H1 (cell line): ENCODE data around the gene OR52K1. TPM values are rescaled to one million over a fixed set of nuclear protein-coding genes. Genes with fewer than 3 reads are reported as not detected.

Experiments
- CTCF ChIA-PET: fragments of 300-600 bp; sonication (Branson Sonifier 250); formaldehyde crosslinking; loops from one replicate; lab custom pipeline; 2021; ENCODE audit not compliant: partially characterized antibody; lab: Charles Lee
- POLR2A ChIA-PET: fragments of 300-600 bp; sonication (Branson Sonifier 250); formaldehyde crosslinking; loops from one replicate; lab custom pipeline; 2021; ENCODE audit warnings: inconsistent platforms; ENCODE audit not compliant: partially characterized antibody; lab: Charles Lee
- DNase-seq, 2 experiments: peaks; one replicate each; pipeline versions ENCODE4 v3.0.0 to v3.0.0-alpha.2; 2010 to 2022; ENCODE audit warnings: low spot score in 2 of 2, low read depth in 1 of 2, mixed read lengths in 1 of 2
- FAIRE-seq: peaks from 2 replicates; lab custom pipeline; 2011; peaks lifted over from hg19 to GRCh38; lab: Jason Lieb, UNC
- H2AFZ ChIP-seq: 2 replicates; pipeline ENCODE4 v1.8.1; 2012; ENCODE audit warnings: low read length, inconsistent platforms
- H2AK5ac ChIP-seq: 2 replicates; pipeline ENCODE4 v1.6.1; 2013; ENCODE audit warnings: low read depth, low read length
- H2BK120ac ChIP-seq: replicated peaks from 2 replicates; pipeline ENCODE3; 2013; ENCODE audit warnings: low read depth, low read length, inconsistent platforms
- H2BK12ac ChIP-seq: 2 replicates; pipeline ENCODE4 v1.6.1; 2013; ENCODE audit warnings: low read depth, low read length
- H2BK15ac ChIP-seq: 2 replicates; pipeline ENCODE4 v1.6.1; 2013; ENCODE audit warnings: low read length
- H2BK20ac ChIP-seq: 2 replicates; pipeline ENCODE4 v1.6.1; 2013; ENCODE audit warnings: low read length
- H2BK5ac ChIP-seq: 2 replicates; pipeline ENCODE4 v1.6.1; 2013; ENCODE audit warnings: low read depth, low read length
- H3K14ac ChIP-seq: 2 replicates; pipeline ENCODE4 v1.6.1; 2013; ENCODE audit warnings: inconsistent platforms; ENCODE audit not compliant: insufficient read length
- H3K18ac ChIP-seq: 2 replicates; pipeline ENCODE4 v1.6.1; 2013; ENCODE audit warnings: low read length; ENCODE audit errors: extremely low read depth
- H3K23ac ChIP-seq: 2 replicates; pipeline ENCODE4 v1.6.1; 2013; ENCODE audit warnings: inconsistent platforms; ENCODE audit not compliant: insufficient read length
- H3K23me2 ChIP-seq: 2 replicates; pipeline ENCODE4 v1.6.1; 2013; ENCODE audit warnings: low read depth, low read length
- H3K27ac ChIP-seq: 2 replicates; pipeline ENCODE4 v1.6.1; 2011; ENCODE audit warnings: low read depth, low read length, inconsistent platforms
- H3K27me3 ChIP-seq, 4 experiments: replicated peaks in 1 of 4; 1 replicate in 1 of 4; 2 replicates in 3 of 4; pipeline versions ENCODE4 v1.6.1 to v1.8.1; 2011 to 2013; ENCODE audit warnings: low read length in 3 of 4, mild to moderate bottlenecking in 3 of 4, inconsistent platforms in 2 of 4, mixed read lengths in 2 of 4, moderate library complexity in 1 of 4; ENCODE audit not compliant: control insufficient read depth in 3 of 4, insufficient read depth in 3 of 4; ENCODE audit errors: extremely low read depth in 1 of 4
- H3K36me3 ChIP-seq, 4 experiments: 2 replicates each; pipeline versions ENCODE4 v1.6.1 to v1.8.1; 2011 to 2013; ENCODE audit warnings: mild to moderate bottlenecking in 4 of 4, low read length in 3 of 4, moderate library complexity in 2 of 4, control low read depth in 1 of 4, inconsistent platforms in 1 of 4; ENCODE audit not compliant: insufficient read depth in 4 of 4, control insufficient read depth in 2 of 4
- H3K4ac ChIP-seq: replicated peaks from 2 replicates; pipeline ENCODE3; 2013; ENCODE audit warnings: low read length, low read depth, mixed read lengths, inconsistent platforms; ENCODE audit not compliant: insufficient read length
- H3K4me1 ChIP-seq, 4 experiments: replicated peaks in 1 of 4; 1 replicate in 1 of 4; 2 replicates in 3 of 4; pipeline versions ENCODE4 v1.6.1 to v1.8.1; 2011 to 2013; ENCODE audit warnings: low read length in 3 of 4, inconsistent platforms in 2 of 4, mixed read lengths in 1 of 4; ENCODE audit not compliant: insufficient read depth in 4 of 4, control insufficient read depth in 3 of 4
- H3K4me2 ChIP-seq, 2 experiments: 2 replicates each; pipeline versions ENCODE4 v1.6.1 to v1.8.1; 2011 to 2013; ENCODE audit warnings: low read depth in 2 of 2, low read length in 2 of 2, control low read depth in 1 of 2, inconsistent platforms in 1 of 2, mild to moderate bottlenecking in 1 of 2; ENCODE audit not compliant: insufficient read depth in 1 of 2
- H3K4me3 ChIP-seq, 4 experiments: fragments of 200-600, 300-600 bp in 1 of 4; sonication (generic), shearing (Covaris generic), sonication (Bioruptor Twin) in 1 of 4; 2 replicates each; pipeline versions ENCODE4 v1.5.1 to v1.8.1; 2011 to 2016; ENCODE audit warnings: low read length in 4 of 4, low read depth in 3 of 4, control low read depth in 2 of 4, inconsistent platforms in 2 of 4, mild to moderate bottlenecking in 2 of 4, mixed read lengths in 1 of 4, moderate library complexity in 1 of 4; ENCODE audit not compliant: insufficient read depth in 2 of 4; ENCODE audit errors: extremely low read depth in 1 of 4
- H3K56ac ChIP-seq: replicated peaks from 2 replicates; pipeline ENCODE3; 2013; ENCODE audit warnings: low read depth, mild to moderate bottlenecking, mixed read lengths, low read length, inconsistent platforms; ENCODE audit not compliant: insufficient read length
- H3K79me1 ChIP-seq: 2 replicates; pipeline ENCODE4 v1.6.1; 2013; ENCODE audit warnings: low read depth, low read length, control low read depth
- H3K79me2 ChIP-seq, 2 experiments: 2 replicates each; pipeline versions ENCODE4 v1.6.1 to v1.8.1; 2012 to 2013; ENCODE audit warnings: low read length in 2 of 2, mild to moderate bottlenecking in 2 of 2, inconsistent platforms in 1 of 2; ENCODE audit not compliant: insufficient read depth in 2 of 2, control insufficient read depth in 1 of 2
- H3K9ac ChIP-seq, 4 experiments: replicated peaks in 1 of 4; 1 replicate in 1 of 4; 2 replicates in 3 of 4; pipeline versions ENCODE4 v1.6.1 to v1.8.1; 2011 to 2013; ENCODE audit warnings: low read depth in 3 of 4, low read length in 3 of 4, control low read depth in 2 of 4, mild to moderate bottlenecking in 2 of 4, moderate library complexity in 2 of 4, inconsistent platforms in 1 of 4; ENCODE audit errors: extremely low read depth in 1 of 4
- H3K9me3 ChIP-seq, 2 experiments: 2 replicates each; pipeline versions ENCODE4 v1.6.1 to v1.8.1; 2012 to 2013; ENCODE audit warnings: mild to moderate bottlenecking in 2 of 2, moderate library complexity in 2 of 2, control low read depth in 1 of 2, inconsistent platforms in 1 of 2, low read depth in 1 of 2, low read length in 1 of 2, mixed read lengths in 1 of 2; ENCODE audit not compliant: insufficient read depth in 2 of 2
- H4K20me1 ChIP-seq, 2 experiments: replicated peaks in 1 of 2; 2 replicates each; pipeline versions ENCODE3 to v1.8.1; 2011 to 2013; ENCODE audit warnings: inconsistent platforms in 2 of 2, low read length in 2 of 2, mild to moderate bottlenecking in 1 of 2; ENCODE audit not compliant: insufficient read depth in 2 of 2, control insufficient read depth in 1 of 2
- H4K5ac ChIP-seq: 2 replicates; pipeline ENCODE4 v1.6.1; 2013; ENCODE audit warnings: low read length, low read depth, mixed read lengths, inconsistent platforms; ENCODE audit not compliant: insufficient read length
- H4K8ac ChIP-seq: 2 replicates; pipeline ENCODE4 v1.8.0; 2013; ENCODE audit warnings: mild to moderate bottlenecking, moderate library complexity, low read length, inconsistent platforms; ENCODE audit not compliant: insufficient read depth; ENCODE audit errors: extremely low read depth
- H4K91ac ChIP-seq: replicated peaks from 2 replicates; pipeline ENCODE3; 2013; ENCODE audit warnings: low read length, mixed read lengths, inconsistent platforms; ENCODE audit not compliant: insufficient read length
- BCL11A ChIP-seq, 2 experiments: IDR thresholded peaks; one replicate each; pipeline ENCODE4 v1.6.1; 2011; ENCODE audit warnings: low read depth in 2 of 2, low read length in 2 of 2, mild to moderate bottlenecking in 2 of 2
- CBX8 ChIP-seq: fragments of 300-800, 300-1000 bp; sonication (generic); IDR thresholded peaks from 2 replicates; pipeline ENCODE4 v1.7.1; 2016; ENCODE audit warnings: low read depth, low read length, borderline replicate concordance
- JUND ChIP-seq: IDR thresholded peaks from 2 replicates; pipeline ENCODE4 v1.6.1; 2011; ENCODE audit warnings: mild to moderate bottlenecking, improper control_type of control experiment, low read length
- KDM4A ChIP-seq: IDR thresholded peaks from one replicate; pipeline ENCODE4 v1.7.1; 2012; ENCODE audit warnings: low read depth, mild to moderate bottlenecking, moderate library complexity, low read length, inconsistent platforms; ENCODE audit not compliant: severe bottlenecking
- NANOG ChIP-seq: IDR thresholded peaks from 2 replicates; pipeline ENCODE4 v1.6.1; 2011; ENCODE audit warnings: low read length, low read depth, mild to moderate bottlenecking, inconsistent platforms; ENCODE audit not compliant: insufficient read depth, poor library complexity, severe bottlenecking
- RFX5 ChIP-seq: IDR thresholded peaks from 2 replicates; pipeline ENCODE4 v1.6.1; 2011; ENCODE audit warnings: low read depth, low read length, improper control_type of control experiment, borderline replicate concordance
- SP1 ChIP-seq: IDR thresholded peaks from 2 replicates; pipeline ENCODE4 v1.6.1; 2011; ENCODE audit warnings: low read depth, low read length
- SUZ12 ChIP-seq: fragments of 200-600 bp; sonication (generic); IDR thresholded peaks from 2 replicates; pipeline ENCODE4 v1.6.1; 2012; ENCODE audit warnings: mild to moderate bottlenecking, inconsistent platforms, low read length, moderate library complexity, mixed read lengths
- TAF7 ChIP-seq: optimal IDR thresholded peaks from 2 replicates; pipeline ENCODE3; 2011; ENCODE audit warnings: low read depth, mild to moderate bottlenecking, inconsistent platforms, low read length, moderate library complexity, borderline replicate concordance
- TEAD4 ChIP-seq: IDR thresholded peaks from 2 replicates; pipeline ENCODE4 v1.6.1; 2012; ENCODE audit warnings: low read depth, low read length, inconsistent platforms, mixed read lengths
- WGBS, 2 experiments: shearing (Covaris generic) in 1 of 2; methylation state at CpG; one replicate each; pipeline versions ENCODE4 v1.1.6 to v1.1.7; 2013 to 2015; ENCODE audit warnings: low lambda C conversion rate in 2 of 2, mixed read lengths in 2 of 2, inconsistent platforms in 1 of 2, low coverage in 1 of 2, missing lambda C conversion rate in 1 of 2; ENCODE audit not compliant: insufficient replicate concordance in 2 of 2, insufficient coverage in 1 of 2, insufficient read length in 1 of 2; ENCODE audit errors: extremely low coverage in 1 of 2, missing lambda C conversion rate in 1 of 2; 5-methylcytosine and 5-hydroxymethylcytosine counted together
- polyA plus RNA-seq, 7 experiments: library from polyadenylated mRNA; depleted of rRNA in 3 of 7; stranded (reverse) in 5 of 7; unstranded in 2 of 7; fragments of >200 nt in 5 of 7; fragments of 200-250 nt in 2 of 7; gene quantifications; 1 replicate in 5 of 7; 2 replicates in 1 of 7; 4 replicates in 1 of 7; pipeline versions ENCODE4 v1.2.1 to v1.2.3, GENCODE V29; 2011 to 2013; ENCODE audit warnings: missing spikeins in 2 of 7, mixed read lengths in 2 of 7
- total RNA-seq: library from RNA; stranded (reverse); fragmentation: NEBNext Ultra II Directional; extraction: Animal tissue kit (Norgen Biotek cat#: 25700); gene quantifications from 2 replicates; pipeline ENCODE4 v1.2.1, GENCODE V29; 2021

The OR52K1 gene
- total and polyA plus RNA-seq, 2 of the 8 experiments (the other 6 are each of a cell fraction or from before 2014, with no cell fraction given), result not detected

GRCh38 chr11:4511282-4512245 is 29.1 kb downstream of the OR52K1 start:
- Histone ChIP-seq H3K14ac (no peak overlapping the region), H4K8ac (no peak overlapping the region; the same call in 1 of the 2 replicates), H3K36me3 (no peaks in the 10 kb centered on the region), H3K9me3 (no peaks in the 10 kb centered on the region), H4K20me1 (no peaks in the 10 kb centered on the region), H3K4ac (no peak overlapping the region), H3K4me1 (no peaks in the 10 kb centered on the region), H4K5ac (no peak overlapping the region), H2BK12ac (no peak overlapping the region), H3K23me2 (no peaks in the 10 kb centered on the region), H3K79me1 (no peaks in the 10 kb centered on the region), H2BK5ac (no peak overlapping the region), H3K4me3 (no peak overlapping the region), H2BK120ac (no peak overlapping the region), H2BK20ac (no peak overlapping the region), H2AFZ (no peak overlapping the region), H3K4me2 (no peak overlapping the region), H3K79me2 (no peaks in the 10 kb centered on the region), H3K23ac (no peak overlapping the region), H2BK15ac (no peak overlapping the region), H4K91ac (no peak overlapping the region), H3K18ac (no peak overlapping the region), H3K9ac (no peak overlapping the region), H3K27ac (no peak overlapping the region), H3K27me3 (peaks cover 0 to 2% (median 0%) of the 10 kb centered on the region in 4 experiments; a peak in 1 of 7 replicates), H2AK5ac (no peak overlapping the region), H3K56ac (no peak overlapping the region)
- no peak for TF ChIP-seq KDM4A
- no peak for TF ChIP-seq SP1
- no peak for TF ChIP-seq TAF7
- no peak for TF ChIP-seq TEAD4
- no peak for TF ChIP-seq JUND
- TF ChIP-seq CBX8, result no peak
- TF ChIP-seq NANOG, result no peak
- TF ChIP-seq BCL11A (IDR thresholded peaks at IDR 0.05; ENCODE audit: low read depth in 2 of 2, low read length in 2 of 2), result no peak
- TF ChIP-seq RFX5, result no peak
- TF ChIP-seq SUZ12, result no peak
- ChIA-PET CTCF (interaction anchor here (0.8 to 1.2 kb wide), 2 partner anchors 324 to 328 kb away, joined by 3 read pairs; no protein-coding TSS in a partner anchor), POLR2A (no interaction called here)
- FAIRE-seq, result no peak
- 89% methylated on average over 5 of the region's 5 CpGs; no CpG with 5 or more reads in 1 of the 2 experiments for WGBS, 2 experiments
- DNase-seq, result no peak
